PC-9 (cell line): Measurements from ENCODE around the gene CNDP1.

Experiments used
- EZH2 ChIP-seq: fragments of 200-600 bp; sonication (generic); IDR thresholded peaks from 2 replicates; pipeline ENCODE4 v1.8.0; 2017; ENCODE audit warnings: antibody characterized with exemption, low read depth
- TF ChIP-seq, protein P1 (sequence below): fragments of 200-600 bp; sonication (generic); conservative IDR thresholded peaks from 2 replicates; pipeline ENCODE4 v1.6.1; 2017; ENCODE audit warnings: mixed run types, antibody characterized with exemption, mild to moderate bottlenecking, moderate library complexity

GRCh38 chr18:74529378-74529777 is 4.9 kb upstream of the CNDP1 start:
- TF ChIP-seq, protein P1, sequence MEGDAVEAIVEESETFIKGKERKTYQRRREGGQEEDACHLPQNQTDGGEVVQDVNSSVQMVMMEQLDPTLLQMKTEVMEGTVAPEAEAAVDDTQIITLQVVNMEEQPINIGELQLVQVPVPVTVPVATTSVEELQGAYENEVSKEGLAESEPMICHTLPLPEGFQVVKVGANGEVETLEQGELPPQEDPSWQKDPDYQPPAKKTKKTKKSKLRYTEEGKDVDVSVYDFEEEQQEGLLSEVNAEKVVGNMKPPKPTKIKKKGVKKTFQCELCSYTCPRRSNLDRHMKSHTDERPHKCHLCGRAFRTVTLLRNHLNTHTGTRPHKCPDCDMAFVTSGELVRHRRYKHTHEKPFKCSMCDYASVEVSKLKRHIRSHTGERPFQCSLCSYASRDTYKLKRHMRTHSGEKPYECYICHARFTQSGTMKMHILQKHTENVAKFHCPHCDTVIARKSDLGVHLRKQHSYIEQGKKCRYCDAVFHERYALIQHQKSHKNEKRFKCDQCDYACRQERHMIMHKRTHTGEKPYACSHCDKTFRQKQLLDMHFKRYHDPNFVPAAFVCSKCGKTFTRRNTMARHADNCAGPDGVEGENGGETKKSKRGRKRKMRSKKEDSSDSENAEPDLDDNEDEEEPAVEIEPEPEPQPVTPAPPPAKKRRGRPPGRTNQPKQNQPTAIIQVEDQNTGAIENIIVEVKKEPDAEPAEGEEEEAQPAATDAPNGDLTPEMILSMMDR: no peak
- TF ChIP-seq EZH2: no peak
